Measurements from ENCODE around the gene ATP5IF1. TPM values are rescaled to one million over a fixed set of nuclear protein-coding genes. Genes with fewer than 3 reads are reported as not detected.

The ATP5IF1 gene
- total and polyA plus RNA-seq, 9 of the 15 experiments (the other 6 are each of a cell fraction or from before 2014, with no cell fraction given): 292 to 1,422 (median 388) TPM

- TF ChIP-seq CEBPZ (IDR thresholded peaks at IDR 0.05; ENCODE audit: borderline replicate concordance, low read depth, low read length) (no peak), ZNF277 (CRISPR knock-in tag; IDR thresholded peaks at IDR 0.05; ENCODE audit: borderline replicate concordance) (no peak), FOXA3 (CRISPR knock-in tag; conservative IDR thresholded peaks at IDR 0.05 in 1 of 2, IDR thresholded peaks at IDR 0.05 in 1 of 2) (no peak), XRCC5 (IDR thresholded peaks at IDR 0.05; ENCODE audit: low read depth, low read length) (no peak), BCL6 (CRISPR knock-in tag; IDR thresholded peaks at IDR 0.05) (no peak), ZBTB43 (CRISPR knock-in tag; IDR thresholded peaks at IDR 0.05) (peak; percentile 77; the same call in 1 of the 2 replicates), CTCFL (IDR thresholded peaks at IDR 0.05; ENCODE audit: borderline replicate concordance, insufficient read depth, low read depth, low read length, poor library complexity, severe bottlenecking) (no peak), ZBTB9 (CRISPR knock-in tag; IDR thresholded peaks at IDR 0.05) (0 out of 2 replicates have a peak, but pooled peaks have one; percentile 22), NEUROD1 (IDR thresholded peaks at IDR 0.05; ENCODE audit: borderline replicate concordance, low read depth, low read length, partially characterized antibody) (peak; percentile 67), ZNF785 (CRISPR knock-in tag; IDR thresholded peaks at IDR 0.05) (no peak), HDAC1 (IDR thresholded peaks at IDR 0.05) (peak in 1 of 2 experiments; percentile 89; a peak in 2 of 4 replicates)
- TF ChIP-seq, protein P1, sequence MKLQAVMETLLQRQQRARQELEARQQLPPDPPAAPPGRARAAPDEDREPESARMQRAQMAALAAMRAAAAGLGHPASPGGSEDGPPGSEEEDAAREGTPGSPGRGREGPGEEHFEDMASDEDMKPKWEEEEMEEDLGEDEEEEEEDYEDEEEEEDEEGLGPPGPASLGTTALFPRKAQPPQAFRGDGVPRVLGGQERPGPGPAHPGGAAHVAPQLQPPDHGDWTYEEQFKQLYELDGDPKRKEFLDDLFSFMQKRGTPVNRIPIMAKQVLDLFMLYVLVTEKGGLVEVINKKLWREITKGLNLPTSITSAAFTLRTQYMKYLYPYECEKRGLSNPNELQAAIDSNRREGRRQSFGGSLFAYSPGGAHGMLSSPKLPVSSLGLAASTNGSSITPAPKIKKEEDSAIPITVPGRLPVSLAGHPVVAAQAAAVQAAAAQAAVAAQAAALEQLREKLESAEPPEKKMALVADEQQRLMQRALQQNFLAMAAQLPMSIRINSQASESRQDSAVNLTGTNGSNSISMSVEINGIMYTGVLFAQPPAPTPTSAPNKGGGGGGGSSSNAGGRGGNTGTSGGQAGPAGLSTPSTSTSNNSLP (IDR thresholded peaks at IDR 0.05; ENCODE audit: borderline replicate concordance, low read depth, low read length): no peak
These were observed 3.2 kb upstream of the ATP5IF1 start, which contains the start of gene DNAJC8 (continued) for GRCh38 chr1:28232558-28233263.

Measured in K562 (cell line).